Left lung (tissue), 10 donors: ENCODE measurements around the gene RAB1B. TPM values are rescaled to one million over a fixed set of nuclear protein-coding genes. Genes with fewer than 3 reads are reported as not detected.

Source experiments
- ATAC-seq: fragments of 200-7000 bp; cut with Tn5 transposase; one replicate; pipeline ENCODE4 v1.9.1; 2020; ENCODE audit warnings: moderate library complexity
- DNase-seq, 4 donors: peaks; one replicate each; pipeline ENCODE4 v3.0.0-alpha.2; 2013 to 2020
- H3K27ac ChIP-seq, 2 donors: fragments of 200-600 bp; sonication (generic) in 1 of 2; one replicate each; pipeline versions ENCODE4 v1.5.0 to v1.8.0; 2020 to 2021
- H3K27me3 ChIP-seq, 2 donors: fragments of 200-600 bp; sonication (generic) in 1 of 2; one replicate each; pipeline versions ENCODE4 v1.5.0 to v1.8.0; 2020 to 2021
- H3K36me3 ChIP-seq, 2 donors: fragments of 200-600 bp; sonication (generic) in 1 of 2; one replicate each; pipeline versions ENCODE4 v1.5.0 to v1.8.0; 2020 to 2021
- H3K4me1 ChIP-seq, 2 donors: fragments of 200-600 bp; one replicate each; pipeline ENCODE4 v1.8.0; 2021
- H3K4me3 ChIP-seq, 2 donors: fragments of 200-600 bp; sonication (generic) in 1 of 2; one replicate each; pipeline versions ENCODE4 v1.5.0 to v1.8.0; 2020 to 2021; ENCODE audit warnings: mild to moderate bottlenecking in 1 of 2
- H3K9me3 ChIP-seq, 2 donors: fragments of 200-600 bp; sonication (generic) in 1 of 2; one replicate each; pipeline versions ENCODE4 v1.5.0 to v1.8.0; 2020 to 2021
- CTCF ChIP-seq, 2 donors: fragments of 200-600 bp; sonication (generic) in 1 of 2; IDR thresholded peaks; one replicate each; pipeline versions ENCODE4 v1.5.0 to v1.8.0; 2021; ENCODE audit warnings: antibody characterized with exemption in 2 of 2
- intact Hi-C, 2 donors: fragments of 100-400 bp; cut with DNase I; formaldehyde crosslinking; loops; one replicate each; pipeline versions ENCODE4 v1.11.2 to v1.14.2; 2022
- polyA plus RNA-seq, 6 donors: library from polyadenylated mRNA; unstranded; fragments of 120-200 nt; gene quantifications; one replicate each; pipeline ENCODE4 v1.2.1, GENCODE V29; 2013; ENCODE audit not compliant: insufficient read length in 6 of 6
- total RNA-seq, 2 donors: library from RNA; stranded (reverse); fragmentation: NEBNext Ultra II Directional; extraction: Animal tissue kit (Norgen Biotek cat#: 25700); gene quantifications; one replicate each; pipeline ENCODE4 v1.2.1, GENCODE V29; 2021
- donor health status: DM: no; HTN: yes; CAD: no.
- donor health status: DM: no; HTN: no; CAD: no.

The RAB1B gene
- total and polyA plus RNA-seq, 8 donors = 114 to 154 (median 132) TPM

- Histone ChIP-seq H3K9me3 (no peaks in the 10 kb centered on the region), H3K27ac (no peak overlapping the region), H3K27me3 (peaks cover 0 to 15% of the 10 kb centered on the region in 2 donors), H3K36me3 (peaks cover 0 to 56% of the 10 kb centered on the region in 2 donors), H3K4me1 (peaks cover 6 to 17% of the 10 kb centered on the region in 2 donors), H3K4me3 (no peak overlapping the region)
- DNase-seq (no peak), ATAC-seq (no peak)
- no peak for TF ChIP-seq CTCF (IDR thresholded peaks at IDR 0.05)
- intact Hi-C loops = no loop called here
These were observed 6.9 kb upstream of the RAB1B start for GRCh38 chr11:66261578-66261977.

GRCh38 chr11:66262191-66262590 lies 6.2 kb upstream of the RAB1B start:
- peaks cover 9 to 18% of the 10 kb centered on the region in 2 donors for H3K4me1 ChIP-seq
- no peak for TF ChIP-seq CTCF (IDR thresholded peaks at IDR 0.05)
- intact Hi-C loops = no loop called here
- DNase-seq = no peak
- no peak for ATAC-seq
- H3K36me3 ChIP-seq = peaks cover 0 to 56% of the 10 kb centered on the region in 2 donors
- H3K4me3 ChIP-seq = no peak overlapping the region
- H3K27me3 ChIP-seq = peaks cover 0 to 9% of the 10 kb centered on the region in 2 donors
- no peak overlapping the region for H3K27ac ChIP-seq
- H3K9me3 ChIP-seq = no peaks in the 10 kb centered on the region

- ATAC-seq (no peak), DNase-seq (no peak)
- Histone ChIP-seq H3K9me3 (no peaks in the 10 kb centered on the region), H3K4me1 (peaks cover 9 to 17% of the 10 kb centered on the region in 2 donors), H3K27me3 (peaks cover 0 to 4% of the 10 kb centered on the region in 2 donors), H3K36me3 (peaks cover 0 to 56% of the 10 kb centered on the region in 2 donors), H3K4me3 (no peak overlapping the region), H3K27ac (no peak overlapping the region)
- intact Hi-C loops = no loop called here
- TF ChIP-seq CTCF (IDR thresholded peaks at IDR 0.05) = no peak
These were observed 5.7 kb upstream of the RAB1B start for GRCh38 chr11:66262696-66263095.

- ATAC-seq (no peak), DNase-seq (no peak)
- Histone ChIP-seq H3K9me3 (no peaks in the 10 kb centered on the region), H3K27ac (no peak overlapping the region), H3K4me3 (no peak overlapping the region), H3K27me3 (no peaks in the 10 kb centered on the region), H3K36me3 (peaks cover 0 to 56% of the 10 kb centered on the region in 2 donors), H3K4me1 (peaks cover 9 to 23% of the 10 kb centered on the region in 2 donors)
- intact Hi-C loops = no loop called here
- no peak for TF ChIP-seq CTCF (IDR thresholded peaks at IDR 0.05)
These were observed 5.2 kb upstream of the RAB1B start for GRCh38 chr11:66263231-66263630.

- intact Hi-C loops = no loop called here
- no peak overlapping the region for H3K27ac ChIP-seq
- ATAC-seq (no peak), DNase-seq (no peak)
- no peaks in the 10 kb centered on the region for H3K27me3 ChIP-seq
- TF ChIP-seq CTCF (IDR thresholded peaks at IDR 0.05) = no peak
- H3K9me3 ChIP-seq = no peaks in the 10 kb centered on the region
- peaks cover 0 to 56% of the 10 kb centered on the region in 2 donors for H3K36me3 ChIP-seq
- H3K4me3 ChIP-seq = no peak overlapping the region
- H3K4me1 ChIP-seq = peaks cover 4 to 18% of the 10 kb centered on the region in 2 donors
These were observed 4.7 kb upstream of the RAB1B start for GRCh38 chr11:66263785-66264184.
